ENCODE data around the gene RPL35.

RPL35 gene

GRCh38 chr9:124875501-124875900, 13.7 kb upstream of the RPL35 start:
- DNase-seq, result no peak

DNA sequence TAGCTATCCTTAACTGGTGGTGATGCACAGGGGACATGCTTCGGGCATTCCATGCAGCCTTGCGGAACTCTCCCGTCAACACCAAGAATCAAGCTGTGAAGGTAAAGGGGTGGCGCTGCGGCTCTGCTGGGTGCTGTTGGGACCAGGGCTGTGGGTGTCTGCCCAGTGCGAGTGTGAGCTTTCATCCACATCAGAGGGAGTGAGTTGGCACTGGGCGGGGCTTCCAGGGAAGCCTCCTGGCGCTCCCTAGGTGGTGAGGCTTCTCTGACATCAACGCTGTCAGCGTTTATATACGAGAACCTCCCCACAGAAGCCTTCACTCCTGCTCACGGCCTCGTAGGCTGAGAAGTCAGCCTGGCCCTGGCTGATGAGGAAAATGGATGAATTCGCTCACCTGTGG, 11.9 kb upstream of the RPL35 start:
- no peak for DNase-seq

DNA sequence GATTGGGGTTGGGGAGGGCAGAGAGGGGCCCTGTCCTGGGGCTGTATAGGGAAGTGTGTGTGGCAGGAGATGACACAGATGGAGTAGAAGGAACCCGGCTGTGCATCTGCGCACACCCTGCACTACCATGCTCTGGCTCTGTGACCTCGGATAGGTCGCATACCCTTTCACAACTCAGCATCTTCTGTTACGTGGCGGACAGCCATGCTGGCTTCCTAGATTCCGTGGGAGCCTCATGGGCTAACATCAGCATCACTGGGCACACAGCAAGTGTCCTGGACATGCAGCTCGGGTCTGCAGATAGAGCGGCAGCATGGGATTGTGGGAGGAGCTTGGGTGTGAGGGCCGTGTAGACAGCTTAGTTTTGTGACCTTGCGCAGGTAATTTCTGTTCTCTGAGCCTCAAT, 9.4 kb upstream of the RPL35 start:
- DNase-seq, result no peak

- no peak for DNase-seq
Measured at GRCh38 chr9:124870723-124871122, 9.0 kb upstream of the RPL35 start.

- peak; percentile 68 for DNase-seq
Measured at GRCh38 chr9:124869986-124870560, 8.3 kb upstream of the RPL35 start.

GRCh38 chr9:124869466-124869985, 7.8 kb upstream of the RPL35 start:
- DNase-seq, result peak; percentile 40

GRCh38 chr9:124868511-124869465, 7.0 kb upstream of the RPL35 start:
- peak; percentile 86 for DNase-seq

GRCh38 chr9:124863371-124863871, 1.7 kb upstream of the RPL35 start:
- no peak for DNase-seq

- no peak for DNase-seq
Measured at GRCh38 chr9:124860582-124861341, 995 bp downstream of the RPL35 start.

- no peak for DNase-seq
Measured at GRCh38 chr9:124859803-124860581, 1.8 kb downstream of the RPL35 start.

GRCh38 chr9:124858330-124859046, 3.3 kb downstream of the RPL35 start:
- no peak for DNase-seq

GRCh38 chr9:124857533-124858162, 4.1 kb downstream of the RPL35 start:
- no peak for DNase-seq

DNA sequence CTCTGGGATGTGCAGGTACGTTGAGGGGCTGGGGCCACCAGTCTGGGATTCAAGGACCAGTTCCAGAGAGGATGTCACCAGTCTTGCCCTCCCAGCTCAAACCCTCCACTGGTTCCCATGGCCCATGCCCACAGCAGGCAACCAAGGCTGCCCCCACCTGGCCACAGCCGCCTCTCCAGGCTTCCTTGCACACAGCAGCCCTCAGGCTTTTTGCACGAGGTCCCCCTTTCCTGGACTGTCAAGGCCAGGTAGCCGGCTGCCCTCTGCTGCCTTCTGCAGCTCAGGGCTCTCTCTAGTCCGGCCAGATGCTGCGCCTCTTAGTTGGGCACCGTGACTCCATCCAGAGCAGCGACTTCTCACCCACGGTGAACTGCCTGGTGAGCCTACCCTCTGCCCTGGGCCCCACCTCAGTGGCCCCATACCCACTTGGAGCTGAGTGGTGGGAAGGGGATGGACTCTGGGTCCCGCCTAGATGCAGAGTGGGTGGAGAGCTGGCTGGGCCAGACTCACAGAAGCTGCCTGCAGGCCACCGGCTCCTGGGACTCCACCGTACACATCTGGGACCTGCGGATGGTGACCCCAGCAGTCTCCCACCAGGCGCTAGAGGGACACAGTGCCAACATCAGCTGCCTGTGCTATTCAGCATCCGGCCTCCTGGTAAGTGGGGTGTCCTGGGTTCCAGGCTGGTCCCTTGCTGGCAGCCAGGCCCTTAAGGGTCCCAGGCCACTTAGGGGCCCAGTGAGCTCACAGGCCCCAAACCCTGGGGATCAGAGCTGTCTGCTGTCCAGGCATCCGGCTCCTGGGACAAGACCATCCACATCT, 5.6 kb downstream of the RPL35 start:
- no peak for DNase-seq

GRCh38 chr9:124855566-124855943, 6.2 kb downstream of the RPL35 start:
- no peak for DNase-seq

DNA sequence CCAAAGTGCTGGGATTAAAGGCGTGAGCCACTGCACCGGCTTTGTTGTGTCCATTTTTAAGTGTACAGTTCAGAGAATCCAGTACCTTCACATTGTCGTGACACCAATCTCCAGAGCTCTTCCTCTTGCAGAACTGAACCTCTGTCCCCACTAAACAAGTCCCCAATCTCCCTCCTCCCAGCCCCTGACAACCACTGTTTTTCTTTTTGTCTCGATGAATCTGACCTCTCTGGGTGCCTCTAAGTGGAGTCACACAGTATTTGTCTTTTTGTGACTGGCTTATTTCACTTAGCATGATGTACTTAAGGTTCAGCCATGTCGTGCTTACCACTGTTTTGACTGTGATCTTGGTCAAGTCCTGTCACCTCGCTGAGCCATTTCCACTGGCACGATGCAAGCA, 6.9 kb downstream of the RPL35 start:
- DNase-seq, result no peak

- no peak for DNase-seq
Measured at GRCh38 chr9:124854161-124854560, 7.6 kb downstream of the RPL35 start.

GRCh38 chr9:124853605-124854143, 8.1 kb downstream of the RPL35 start:
- no peak for DNase-seq

DNA sequence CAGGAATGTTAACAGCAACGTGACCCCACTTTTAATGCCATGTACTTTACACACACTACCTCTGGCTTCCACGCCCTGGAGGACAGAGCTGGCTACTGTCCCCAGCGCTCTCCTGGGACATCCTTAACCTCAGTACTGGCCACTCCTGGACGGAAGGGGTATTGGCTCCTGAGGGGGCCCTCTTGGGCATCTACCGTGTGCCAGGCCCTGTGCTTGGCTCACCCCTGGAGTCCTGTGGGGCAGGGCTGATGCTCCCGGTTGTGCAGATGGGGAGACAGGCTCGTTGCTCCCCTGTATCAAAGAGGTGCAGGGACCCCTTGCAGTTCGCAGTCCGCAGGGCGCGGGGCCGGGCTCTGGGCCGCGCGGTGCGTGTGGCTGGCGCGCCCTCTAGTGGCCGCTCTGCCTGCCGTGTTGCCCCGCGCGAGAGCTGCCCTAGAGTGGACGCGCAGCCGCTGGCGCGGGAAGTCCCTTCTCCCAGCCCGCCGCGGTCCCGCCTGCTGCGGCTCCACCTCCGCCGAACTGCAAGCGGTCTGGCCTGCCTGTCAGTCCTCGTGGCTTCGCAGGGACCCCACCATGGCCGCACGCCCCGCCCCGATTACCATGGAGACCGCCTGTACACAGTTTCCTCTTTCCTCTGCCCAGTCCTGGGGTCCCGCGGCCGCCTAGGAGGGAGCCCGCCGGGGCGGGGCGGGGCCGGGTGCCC, 8.8 kb downstream of the RPL35 start, which contains the start of gene WDR38:
Gene WDR38, plus strand, starts transcription at position 632 of the 703 bp plus-strand sequence. CDS start 72 bp downstream, outside the sequence.
- peak; percentile 71 for DNase-seq

All from activated CD4-positive, alpha-beta T cell treated with anti-CD3 and anti-CD28 coated beads, Interleukin-2, amount 50 U/mL, for 1 hour (primary cell).